IMR-90 (cell line): ENCODE measurements around the gene ARL14. TPM values are rescaled to one million over a fixed set of nuclear protein-coding genes. Genes with fewer than 3 reads are reported as not detected.

Experiments used
- ATAC-seq: fragments of 200-7000 bp; cut with Tn5 transposase; 2 replicates; pipeline ENCODE4 v1.9.1; 2020; ENCODE audit warnings: low read depth, mild to moderate bottlenecking, moderate library complexity
- BruUV-seq: library from RNA; stranded (reverse); fragments of 400-500 nt; replicated peaks from 2 replicates; lab custom pipeline; 2021; lab: Mats Ljungman, UMichigan
- CTCF ChIA-PET: fragments of 300-600 bp; formaldehyde crosslinking; extraction: SDS; loops from one replicate; lab custom pipeline; 2021; ENCODE audit warnings: antibody characterized with exemption; lab: Yijun Ruan, JAX
- POLR2A ChIA-PET: fragments of 300-600 bp; sonication (Branson Sonifier 250); formaldehyde crosslinking; loops from one replicate; lab custom pipeline; 2022; ENCODE audit warnings: antibody characterized with exemption; ENCODE audit not compliant: unreplicated experiment; lab: Charles Lee
- DNase-seq: peaks from one replicate; pipeline ENCODE4 v3.0.0; 2013
- H2AFZ ChIP-seq: replicated peaks from 2 replicates; pipeline ENCODE3; 2013; ENCODE audit warnings: low read length, mild to moderate bottlenecking; ENCODE audit not compliant: poor library complexity
- H2AK5ac ChIP-seq: 2 replicates; pipeline ENCODE4 v1.6.1; 2013; ENCODE audit warnings: low read depth, low read length, inconsistent platforms
- H2AK9ac ChIP-seq: replicated peaks from 2 replicates; pipeline ENCODE3; 2013; ENCODE audit warnings: mild to moderate bottlenecking, low read depth, low read length, moderate library complexity; ENCODE audit not compliant: poor library complexity
- H2BK120ac ChIP-seq: 2 replicates; pipeline ENCODE4 v1.6.1; 2013; ENCODE audit warnings: low read depth, low read length, inconsistent platforms
- H2BK15ac ChIP-seq: 3 replicates; pipeline ENCODE4 v1.6.1; 2013; ENCODE audit warnings: low read depth, low read length, inconsistent platforms
- H2BK20ac ChIP-seq: 2 replicates; pipeline ENCODE4 v1.6.1; 2013; ENCODE audit warnings: low read depth, mild to moderate bottlenecking, inconsistent platforms, low read length, moderate library complexity
- H2BK5ac ChIP-seq: 2 replicates; pipeline ENCODE4 v1.6.1; 2013; ENCODE audit warnings: mild to moderate bottlenecking, low read depth, low read length, inconsistent platforms; ENCODE audit not compliant: poor library complexity, severe bottlenecking
- H3K14ac ChIP-seq: replicated peaks from 2 replicates; pipeline ENCODE4 v1.6.1; 2013; ENCODE audit warnings: low read depth, low read length, inconsistent platforms
- H3K18ac ChIP-seq: 2 replicates; pipeline ENCODE4 v1.6.1; 2013; ENCODE audit warnings: low read depth, low read length, control low read depth
- H3K23ac ChIP-seq: 2 replicates; pipeline ENCODE4 v1.6.1; 2013; ENCODE audit warnings: low read depth, low read length, inconsistent platforms
- H3K27ac ChIP-seq: 2 replicates; pipeline ENCODE4 v1.5.1; 2013; ENCODE audit warnings: mild to moderate bottlenecking, control low read depth, low read length; ENCODE audit not compliant: insufficient read depth
- H3K27me3 ChIP-seq: 2 replicates; pipeline ENCODE4 v1.6.1; 2013; ENCODE audit warnings: low read length; ENCODE audit not compliant: control insufficient read depth, insufficient read depth
- H3K36me3 ChIP-seq: 2 replicates; pipeline ENCODE4 v1.6.1; 2013; ENCODE audit warnings: low read length, mixed read lengths; ENCODE audit not compliant: control insufficient read depth, insufficient read depth
- H3K4ac ChIP-seq: 2 replicates; pipeline ENCODE4 v1.6.1; 2013; ENCODE audit warnings: low read depth, low read length, inconsistent platforms
- H3K4me1 ChIP-seq: 2 replicates; pipeline ENCODE4 v1.6.1; 2013; ENCODE audit warnings: low read length, mixed read lengths; ENCODE audit not compliant: control insufficient read depth, insufficient read depth
- H3K4me2 ChIP-seq: 2 replicates; pipeline ENCODE4 v1.6.1; 2013; ENCODE audit warnings: low read depth, mild to moderate bottlenecking, control low read depth, low read length, moderate library complexity
- H3K4me3 ChIP-seq: 2 replicates; pipeline ENCODE4 v1.5.1; 2013; ENCODE audit warnings: low read depth, mild to moderate bottlenecking, control low read depth, low read length, moderate library complexity; ENCODE audit not compliant: insufficient read depth
- H3K56ac ChIP-seq: 2 replicates; pipeline ENCODE4 v1.6.1; 2013; ENCODE audit warnings: low read length, inconsistent platforms; ENCODE audit not compliant: insufficient read depth; ENCODE audit errors: extremely low read depth
- H3K79me1 ChIP-seq, 2 experiments: 2 replicates each; pipeline ENCODE4 v1.6.1; 2013; ENCODE audit warnings: low read length in 2 of 2, inconsistent platforms in 1 of 2, low read depth in 1 of 2
- H3K9ac ChIP-seq: 2 replicates; pipeline ENCODE4 v1.6.1; 2013; ENCODE audit warnings: low read depth, low read length, control low read depth
- H3K9me1 ChIP-seq: 2 replicates; pipeline ENCODE4 v1.6.1; 2013; ENCODE audit warnings: low read length, inconsistent platforms; ENCODE audit not compliant: insufficient read depth
- H3K9me3 ChIP-seq: 2 replicates; pipeline ENCODE4 v1.6.1; 2013; ENCODE audit warnings: low read length; ENCODE audit not compliant: control insufficient read depth, insufficient read depth
- H4K20me1 ChIP-seq: 2 replicates; pipeline ENCODE4 v1.6.1; 2013; ENCODE audit warnings: low read length, inconsistent platforms; ENCODE audit not compliant: insufficient read depth
- H4K5ac ChIP-seq: 2 replicates; pipeline ENCODE4 v1.6.1; 2013; ENCODE audit warnings: mild to moderate bottlenecking, low read depth, low read length, control low read depth
- H4K8ac ChIP-seq, 2 experiments: 2 replicates each; pipeline ENCODE4 v1.6.1; 2013; ENCODE audit warnings: low read depth in 2 of 2, low read length in 2 of 2, control low read depth in 1 of 2, inconsistent platforms in 1 of 2
- H4K91ac ChIP-seq: 2 replicates; pipeline ENCODE4 v1.6.1; 2013; ENCODE audit warnings: low read depth, low read length, inconsistent platforms; ENCODE audit not compliant: insufficient read depth
- BHLHE40 ChIP-seq: fragments of 150-350 bp; IDR thresholded peaks from 2 replicates; pipeline ENCODE4 v1.6.1; 2016; ENCODE audit warnings: mild to moderate bottlenecking, low read depth, low read length
- CHD1 ChIP-seq: IDR thresholded peaks from 2 replicates; pipeline ENCODE4 v1.6.1; 2012; ENCODE audit warnings: low read depth, low read length, improper control_type of control experiment
- FOS ChIP-seq: fragments of 150-350 bp; IDR thresholded peaks from 2 replicates; pipeline ENCODE4 v1.6.1; 2016; ENCODE audit warnings: low read depth, low read length
- MAZ ChIP-seq: IDR thresholded peaks from 2 replicates; pipeline ENCODE4 v1.6.1; 2012; ENCODE audit warnings: low read depth, mild to moderate bottlenecking, low read length, improper control_type of control experiment, moderate library complexity, borderline replicate concordance
- NFE2L2 ChIP-seq: fragments of 150-350 bp; IDR thresholded peaks from 2 replicates; pipeline ENCODE4 v1.6.1; 2016; ENCODE audit warnings: low read depth, mild to moderate bottlenecking, low read length
- RAD21 ChIP-seq: IDR thresholded peaks from 2 replicates; pipeline ENCODE4 v1.6.1; 2012; ENCODE audit warnings: low read length, improper control_type of control experiment
- RCOR1 ChIP-seq: IDR thresholded peaks from 2 replicates; pipeline ENCODE4 v1.6.1; 2012; ENCODE audit warnings: mild to moderate bottlenecking, low read length, improper control_type of control experiment; ENCODE audit not compliant: insufficient replicate concordance
- dilution Hi-C: fragments of 300-500 bp; cut with HindIII; formaldehyde crosslinking; loops from one replicate; pipeline ENCODE4 v1.14.3; 2018; ENCODE audit warnings: low sequenced_read_pairs; ENCODE audit not compliant: unreplicated experiment
- in situ Hi-C: fragments of 300-500 bp; cut with MboI; formaldehyde crosslinking; loops from 3 replicates; pipeline ENCODE4 v1.14.3; 2019; ENCODE audit warnings: low sequenced_read_pairs, inconsistent platforms, mixed read lengths
- intact Hi-C: fragments of 100-400 bp; cut with micrococcal nuclease; formaldehyde crosslinking; loops from 2 replicates; pipeline ENCODE4 v1.10.0; 2022
- polyA plus RNA-seq, 3 experiments: library from polyadenylated mRNA; depleted of rRNA; stranded (reverse); fragments of >200 nt; gene quantifications; 2 replicates each; pipeline ENCODE4 v1.2.3, GENCODE V29; 2012; ENCODE audit warnings: low replicate concordance in 1 of 3
- total RNA-seq: library from RNA; depleted of rRNA; stranded (reverse); fragments of >200 nt; gene quantifications from 2 replicates; pipeline ENCODE4 v1.2.3, GENCODE V29; 2012
- TF ChIP-seq, protein P1 (sequence below): fragments of 150-350 bp; IDR thresholded peaks from 2 replicates; pipeline ENCODE4 v1.6.1; 2016; ENCODE audit warnings: low read depth, mild to moderate bottlenecking, low read length, moderate library complexity, borderline replicate concordance
- TF ChIP-seq, protein P2 (sequence below): fragments of 150-350 bp; IDR thresholded peaks from 2 replicates; pipeline ENCODE4 v1.6.1; 2017; ENCODE audit warnings: mild to moderate bottlenecking, antibody characterized with exemption, low read length, low read depth

Gene ARL14
- total and polyA plus RNA-seq, 2 of the 4 experiments (the other 2 are of a cell fraction) = 0.15 to 0.18 TPM

DNA sequence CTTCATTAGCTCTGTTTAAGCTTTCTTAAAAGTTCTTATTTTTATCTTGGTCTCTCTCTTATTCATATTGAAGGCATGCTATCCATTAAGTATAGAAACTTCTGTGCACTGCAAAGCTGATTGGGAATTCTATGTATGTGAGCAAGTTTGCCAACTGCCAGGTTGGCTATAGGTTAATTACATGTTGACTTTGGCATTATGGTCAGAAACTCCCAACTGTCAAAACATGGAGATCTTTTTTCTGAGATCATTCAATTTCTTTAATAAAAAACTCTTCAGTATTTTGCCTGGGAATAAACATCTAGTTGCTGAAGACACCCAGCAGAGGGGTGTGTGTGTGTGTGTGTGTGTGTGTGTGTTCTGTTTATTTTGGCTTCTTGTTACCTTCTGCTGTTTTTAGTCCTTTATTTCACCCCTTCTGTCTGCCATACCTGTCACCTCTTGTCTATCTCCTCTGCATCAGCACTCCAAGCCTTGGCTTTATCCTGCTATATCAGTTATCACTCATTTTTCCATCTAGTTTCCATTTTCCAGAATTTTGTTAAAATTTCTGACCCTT, 1.3 kb upstream of the ARL14 start:
- Histone ChIP-seq H2AFZ (no peak overlapping the region), H3K36me3 (no peaks in the 10 kb centered on the region), H2BK20ac (no peak overlapping the region), H3K56ac (no peak overlapping the region), H2BK5ac (peak overlapping the region; percentile 35), H3K9ac (no peak overlapping the region), H3K18ac (no peak overlapping the region), H3K27me3 (no peaks in the 10 kb centered on the region), H3K23ac (no peak overlapping the region), H3K4me1 (peaks cover 9% of the 10 kb centered on the region), H3K4me2 (no peak overlapping the region), H3K14ac (no peak overlapping the region), H3K9me3 (no peaks in the 10 kb centered on the region), H2BK15ac (no peak overlapping the region), H3K4me3 (no peak overlapping the region), H3K27ac (no peak overlapping the region), H4K91ac (no peak overlapping the region), H2BK120ac (no peak overlapping the region), H2AK5ac (no peak overlapping the region), H2AK9ac (no peak overlapping the region), H4K5ac (no peak overlapping the region), H4K20me1 (no peaks in the 10 kb centered on the region), H3K9me1 (0 out of 2 replicates have a peak, but pooled peaks cover 2% of the 10 kb centered on the region), H3K79me1 (no peaks in the 10 kb centered on the region), H4K8ac (no peak overlapping the region), H3K4ac (no peak overlapping the region)
- in situ Hi-C loops = no loop called here
- ATAC-seq (no peak), DNase-seq (no peak)
- BruUV-seq = no TSS peak
- intact Hi-C loops = no loop called here
- ChIA-PET POLR2A (no interaction called here), CTCF (no interaction called here)
- dilution Hi-C loops = no loop called here
- TF ChIP-seq RCOR1 = no peak
- no peak for TF ChIP-seq CHD1
- no peak for TF ChIP-seq NFE2L2
- no peak for TF ChIP-seq MAZ
- no peak for TF ChIP-seq BHLHE40
- TF ChIP-seq, protein P1, sequence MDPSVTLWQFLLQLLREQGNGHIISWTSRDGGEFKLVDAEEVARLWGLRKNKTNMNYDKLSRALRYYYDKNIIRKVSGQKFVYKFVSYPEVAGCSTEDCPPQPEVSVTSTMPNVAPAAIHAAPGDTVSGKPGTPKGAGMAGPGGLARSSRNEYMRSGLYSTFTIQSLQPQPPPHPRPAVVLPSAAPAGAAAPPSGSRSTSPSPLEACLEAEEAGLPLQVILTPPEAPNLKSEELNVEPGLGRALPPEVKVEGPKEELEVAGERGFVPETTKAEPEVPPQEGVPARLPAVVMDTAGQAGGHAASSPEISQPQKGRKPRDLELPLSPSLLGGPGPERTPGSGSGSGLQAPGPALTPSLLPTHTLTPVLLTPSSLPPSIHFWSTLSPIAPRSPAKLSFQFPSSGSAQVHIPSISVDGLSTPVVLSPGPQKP = no peak
- TF ChIP-seq, protein P2, sequence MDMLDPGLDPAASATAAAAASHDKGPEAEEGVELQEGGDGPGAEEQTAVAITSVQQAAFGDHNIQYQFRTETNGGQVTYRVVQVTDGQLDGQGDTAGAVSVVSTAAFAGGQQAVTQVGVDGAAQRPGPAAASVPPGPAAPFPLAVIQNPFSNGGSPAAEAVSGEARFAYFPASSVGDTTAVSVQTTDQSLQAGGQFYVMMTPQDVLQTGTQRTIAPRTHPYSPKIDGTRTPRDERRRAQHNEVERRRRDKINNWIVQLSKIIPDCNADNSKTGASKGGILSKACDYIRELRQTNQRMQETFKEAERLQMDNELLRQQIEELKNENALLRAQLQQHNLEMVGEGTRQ = no peak
- no peak for TF ChIP-seq RAD21
- no peak for TF ChIP-seq FOS
